ENCODE results near the gene CACNA1I. TPM values are rescaled to one million over a fixed set of nuclear protein-coding genes. Genes with fewer than 3 reads are reported as not detected.

CACNA1I gene
- total and polyA plus RNA-seq, 2 donors (not counting 3 experiments of a cell fraction or from before 2014, with no cell fraction given), result not detected

DNA sequence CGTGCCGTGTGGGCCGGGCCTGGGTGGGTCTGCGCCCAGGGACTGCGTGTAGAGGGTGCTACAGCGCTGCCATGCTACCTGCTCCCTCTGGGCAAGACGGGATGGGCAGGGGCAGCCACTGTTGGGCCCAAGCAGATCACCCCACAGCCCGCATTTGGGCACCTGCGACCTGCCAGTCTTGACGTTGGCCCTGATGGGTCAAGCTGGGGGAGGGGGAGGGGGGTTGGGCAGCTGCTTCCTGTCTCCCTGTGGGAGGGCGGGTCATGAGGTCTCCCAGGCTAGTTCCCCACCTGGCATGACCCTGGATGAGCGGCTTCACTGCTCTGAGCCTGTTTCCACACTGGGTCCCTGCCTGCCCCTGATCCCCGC is 35.2 kb upstream of the CACNA1I start:
- POLR2A ChIA-PET, result no interaction called here
- Histone ChIP-seq H3K27ac (ENCODE audit: insufficient read depth, low read depth, low read length) (no peak overlapping the region), H3K4me2 (ENCODE audit: insufficient read depth, low read length) (no peak overlapping the region), H3K4me1 (ENCODE audit: control insufficient read depth, extremely low read depth, insufficient read depth, low read length) (peaks cover 18% of the 10 kb centered on the region), H3K79me2 (ENCODE audit: control insufficient read depth, insufficient read depth, low read length) (peaks cover 16% of the 10 kb centered on the region), H3K9ac (replicated peaks; ENCODE audit: extremely low read depth, insufficient read depth, low read length) (no peak overlapping the region), H3K9me3 (replicated peaks; ENCODE audit: control insufficient read depth, insufficient read depth, low read length) (no peaks in the 10 kb centered on the region), H2AFZ (ENCODE audit: low read depth, low read length) (no peak overlapping the region), H3K27me3 (ENCODE audit: control insufficient read depth in 2 of 2, insufficient read depth in 2 of 2, low read length in 2 of 2) (no peaks in the 10 kb centered on the region), H4K20me1 (replicated peaks; ENCODE audit: control insufficient read depth, extremely low read depth, insufficient read depth, low read length) (no peaks in the 10 kb centered on the region), H3K36me3 (ENCODE audit: control insufficient read depth in 2 of 2, extremely low read depth in 1 of 2, insufficient read depth in 2 of 2, low read length in 2 of 2) (no peaks in the 10 kb centered on the region), H3K9me1 (replicated peaks; ENCODE audit: control insufficient read depth, extremely low read depth, insufficient read depth, low read length) (no peaks in the 10 kb centered on the region), H3K4me3 (replicated peaks in 1 of 3; ENCODE audit: insufficient read depth in 1 of 3, low read depth in 1 of 3, low read length in 3 of 3) (no peak overlapping the region)
- no peak for FAIRE-seq
- dilution Hi-C loops (cut with MboI; ENCODE audit: extremely low pct_ligation_motif_present, low sequenced_read_pairs) (no loop called here), intact Hi-C loops (cut with micrococcal nuclease) (loop anchor here (2.0 kb wide), 1 partner anchor 489 kb away; no protein-coding TSS in a partner anchor)
- CTCF ChIA-PET, result interaction anchor here (0.6 to 6.1 kb wide), 19 partner anchors 8 to 813 kb away, joined by 3 to 157 read pairs (median 5); no protein-coding TSS in a partner anchor
- BruUV-seq (replicated peaks), result no TSS peak
- no peak for TF ChIP-seq MYC (IDR thresholded peaks at IDR 0.05; ENCODE audit: low read depth, low read length)
- TF ChIP-seq POLR2A (IDR thresholded peaks at IDR 0.05; ENCODE audit: low read depth, low read length), result no peak
- TF ChIP-seq FOS (IDR thresholded peaks at IDR 0.05; ENCODE audit: borderline replicate concordance, insufficient read depth, low read length), result no peak
- TF ChIP-seq, protein P1, sequence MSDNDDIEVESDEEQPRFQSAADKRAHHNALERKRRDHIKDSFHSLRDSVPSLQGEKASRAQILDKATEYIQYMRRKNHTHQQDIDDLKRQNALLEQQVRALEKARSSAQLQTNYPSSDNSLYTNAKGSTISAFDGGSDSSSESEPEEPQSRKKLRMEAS (IDR thresholded peaks at IDR 0.05; ENCODE audit: insufficient read depth, insufficient read length), result no peak
- TF ChIP-seq JUN (IDR thresholded peaks at IDR 0.05; ENCODE audit: borderline replicate concordance, insufficient read depth, insufficient read length, low read depth), result no peak
- no peak for TF ChIP-seq POLR2AphosphoS5 (IDR thresholded peaks at IDR 0.05; ENCODE audit: insufficient read depth, low read depth, low read length)
- no peak for TF ChIP-seq GATA2 (IDR thresholded peaks at IDR 0.05; ENCODE audit: insufficient read depth, insufficient read length, low read depth, low read length)
- TF ChIP-seq, protein P2, sequence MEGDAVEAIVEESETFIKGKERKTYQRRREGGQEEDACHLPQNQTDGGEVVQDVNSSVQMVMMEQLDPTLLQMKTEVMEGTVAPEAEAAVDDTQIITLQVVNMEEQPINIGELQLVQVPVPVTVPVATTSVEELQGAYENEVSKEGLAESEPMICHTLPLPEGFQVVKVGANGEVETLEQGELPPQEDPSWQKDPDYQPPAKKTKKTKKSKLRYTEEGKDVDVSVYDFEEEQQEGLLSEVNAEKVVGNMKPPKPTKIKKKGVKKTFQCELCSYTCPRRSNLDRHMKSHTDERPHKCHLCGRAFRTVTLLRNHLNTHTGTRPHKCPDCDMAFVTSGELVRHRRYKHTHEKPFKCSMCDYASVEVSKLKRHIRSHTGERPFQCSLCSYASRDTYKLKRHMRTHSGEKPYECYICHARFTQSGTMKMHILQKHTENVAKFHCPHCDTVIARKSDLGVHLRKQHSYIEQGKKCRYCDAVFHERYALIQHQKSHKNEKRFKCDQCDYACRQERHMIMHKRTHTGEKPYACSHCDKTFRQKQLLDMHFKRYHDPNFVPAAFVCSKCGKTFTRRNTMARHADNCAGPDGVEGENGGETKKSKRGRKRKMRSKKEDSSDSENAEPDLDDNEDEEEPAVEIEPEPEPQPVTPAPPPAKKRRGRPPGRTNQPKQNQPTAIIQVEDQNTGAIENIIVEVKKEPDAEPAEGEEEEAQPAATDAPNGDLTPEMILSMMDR (IDR thresholded peaks at IDR 0.05; ENCODE audit: extremely low read depth in 1 of 2, insufficient read depth in 1 of 2, low read depth in 1 of 2, low read length in 2 of 2), result no peak
- no peak for TF ChIP-seq EZH2 (IDR thresholded peaks at IDR 0.05; ENCODE audit: borderline replicate concordance, low read depth, low read length, severe bottlenecking)
- no peak for DNase-seq (ENCODE audit: low read depth, low spot score)
